Activated CD8-positive, alpha-beta memory T cell treated with anti-CD3 and anti-CD28 coated beads, Interleukin-2, amount 10 ng/mL, durations not matched to agents 7 days and 5 days (primary cell): ENCODE measurements around the gene LMX1B. TPM values are rescaled to one million over a fixed set of nuclear protein-coding genes. Genes with fewer than 3 reads are reported as not detected.

Source experiments
- ATAC-seq: fragments of 150-1000 bp; cut with Tn5 transposase; one replicate; pipeline ENCODE4 v1.10.0; 2021; ENCODE audit warnings: moderate library complexity
- CTCF ChIA-PET: fragments of 350-600 bp; sonication (Branson Sonifier 250); formaldehyde crosslinking; loops from one replicate; lab custom pipeline; 2021; ENCODE audit warnings: antibody characterized with exemption; lab: Charles Lee
- DNase-seq: peaks from one replicate; pipeline ENCODE4 v3.0.0-alpha.2; 2020
- H3K27ac Mint-ChIP-seq: one replicate; pipeline ENCODE4 v1.8.0; 2021; ENCODE audit warnings: mild to moderate bottlenecking, mixed read lengths
- H3K27me3 Mint-ChIP-seq: one replicate; pipeline ENCODE4 v1.8.0; 2021; ENCODE audit warnings: mixed read lengths
- H3K36me3 Mint-ChIP-seq: one replicate; pipeline ENCODE4 v1.8.0; 2021; ENCODE audit warnings: mild to moderate bottlenecking, mixed read lengths
- H3K4me1 Mint-ChIP-seq: one replicate; pipeline ENCODE4 v1.8.0; 2021; ENCODE audit warnings: mixed read lengths
- H3K4me3 Mint-ChIP-seq: one replicate; pipeline ENCODE4 v1.8.0; 2021; ENCODE audit warnings: mild to moderate bottlenecking, moderate library complexity, mixed read lengths
- H3K9me3 Mint-ChIP-seq: one replicate; pipeline ENCODE4 v1.8.0; 2022; ENCODE audit warnings: low read depth, mixed read lengths
- total RNA-seq, 2 experiments: library from RNA; stranded (reverse); gene quantifications; one replicate each; pipeline ENCODE4 v1.2.3, GENCODE V29; 2021

The LMX1B gene
- total RNA-seq, 2 experiments from 2014 or later: not detected

DNA sequence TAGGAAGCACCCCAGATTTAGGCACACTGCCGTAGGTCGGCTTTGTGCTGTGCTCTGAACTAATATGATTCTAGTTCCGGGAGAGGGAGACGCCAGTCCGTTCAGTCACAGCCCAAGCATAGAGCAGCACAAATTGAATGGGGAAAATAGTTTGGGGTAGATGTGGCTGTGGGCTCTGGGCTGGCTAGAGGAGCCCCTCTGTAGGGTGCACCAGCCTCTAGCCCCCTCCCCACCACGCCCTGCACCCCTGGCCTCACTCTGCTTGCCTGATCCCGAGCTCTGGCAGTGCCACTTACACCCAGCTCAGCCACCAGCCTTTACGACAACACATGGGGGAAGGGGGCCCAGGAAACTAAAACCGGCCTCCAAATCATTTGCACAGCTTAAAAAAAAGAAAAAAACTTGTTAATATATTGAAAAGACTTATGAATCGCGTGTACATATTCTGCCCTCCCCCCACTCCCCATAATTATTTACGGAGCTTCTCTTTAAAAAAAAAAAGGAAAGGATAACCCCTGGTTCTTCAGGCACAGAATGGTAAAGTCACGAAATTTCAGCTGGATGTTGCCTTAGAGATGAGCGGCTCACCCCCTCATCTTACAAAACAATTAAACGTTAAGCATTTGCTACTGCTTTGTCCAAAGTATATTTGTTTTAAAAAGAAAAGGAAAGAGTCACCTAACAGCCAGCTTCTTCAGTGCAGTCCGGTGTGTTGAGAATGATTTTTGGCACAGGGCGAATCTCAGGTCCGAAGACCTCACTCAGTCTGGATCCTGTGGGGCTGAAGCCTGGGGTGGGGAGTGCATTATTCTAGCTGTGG is 3.5 kb downstream of the LMX1B start:
- peaks cover 79% of the 10 kb centered on the region for H3K27me3 Mint-ChIP-seq
- H3K9me3 Mint-ChIP-seq: no peaks in the 10 kb centered on the region
- H3K4me1 Mint-ChIP-seq: peaks cover 22% of the 10 kb centered on the region
- H3K27ac Mint-ChIP-seq: no peak overlapping the region
- CTCF ChIA-PET: interaction anchor here (1.5 kb wide), 1 partner anchor 73 kb away, joined by 6 read pairs; no protein-coding TSS in a partner anchor
- ATAC-seq: no peak
- DNase-seq: no peak
- no peak overlapping the region for H3K4me3 Mint-ChIP-seq
- H3K36me3 Mint-ChIP-seq: peaks cover 3% of the 10 kb centered on the region

DNA sequence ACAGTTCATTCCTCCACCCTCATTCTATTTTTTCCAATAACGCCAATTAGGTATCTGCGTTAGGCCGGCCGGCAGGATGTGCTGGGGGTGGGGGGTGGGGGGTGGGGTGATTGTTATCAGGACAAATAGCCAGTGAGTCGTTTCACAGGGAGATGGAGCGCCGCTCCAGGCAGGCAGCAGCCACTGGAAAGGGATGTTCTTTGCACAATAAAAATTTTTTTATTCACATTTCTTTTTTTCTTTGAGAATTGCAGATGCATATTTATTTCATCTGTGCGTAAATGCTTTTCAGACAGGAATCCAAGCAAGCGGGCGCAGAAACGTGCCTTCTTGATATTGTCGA is 4.1 kb downstream of the LMX1B start:
- DNase-seq (no peak), ATAC-seq (no peak)
- no peak overlapping the region for H3K27ac Mint-ChIP-seq
- H3K9me3 Mint-ChIP-seq: no peaks in the 10 kb centered on the region
- H3K36me3 Mint-ChIP-seq: peaks cover 3% of the 10 kb centered on the region
- CTCF ChIA-PET: interaction anchor here (1.5 kb wide), 1 partner anchor 73 kb away, joined by 6 read pairs; no protein-coding TSS in a partner anchor
- H3K4me3 Mint-ChIP-seq: no peak overlapping the region
- peaks cover 22% of the 10 kb centered on the region for H3K4me1 Mint-ChIP-seq
- H3K27me3 Mint-ChIP-seq: peaks cover 83% of the 10 kb centered on the region

DNA sequence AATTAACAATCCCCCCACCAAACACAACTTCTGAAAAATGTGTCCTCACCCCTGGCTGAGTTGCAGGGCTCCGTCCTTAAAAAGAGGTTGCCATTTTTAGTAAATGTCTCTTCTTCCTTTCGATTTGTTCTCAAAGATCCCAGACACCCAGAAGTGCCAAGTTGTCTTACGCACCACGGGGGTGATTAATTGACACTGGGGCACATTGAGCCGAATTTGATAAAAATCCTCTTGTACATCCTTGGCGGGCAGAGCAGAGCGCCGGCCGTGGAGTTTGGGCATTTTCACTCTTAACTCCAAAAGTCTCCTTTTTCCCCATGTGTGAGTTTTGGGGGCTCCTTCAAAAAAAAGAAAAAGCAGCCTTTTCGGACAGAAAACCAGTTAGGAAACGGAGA is 4.5 kb downstream of the LMX1B start:
- Mint-ChIP-seq H3K4me3 (no peak overlapping the region), H3K27ac (no peak overlapping the region), H3K9me3 (no peaks in the 10 kb centered on the region), H3K4me1 (peaks cover 20% of the 10 kb centered on the region), H3K36me3 (peaks cover 3% of the 10 kb centered on the region), H3K27me3 (peaks cover 83% of the 10 kb centered on the region)
- CTCF ChIA-PET: no interaction called here
- DNase-seq (no peak), ATAC-seq (no peak)

DNA sequence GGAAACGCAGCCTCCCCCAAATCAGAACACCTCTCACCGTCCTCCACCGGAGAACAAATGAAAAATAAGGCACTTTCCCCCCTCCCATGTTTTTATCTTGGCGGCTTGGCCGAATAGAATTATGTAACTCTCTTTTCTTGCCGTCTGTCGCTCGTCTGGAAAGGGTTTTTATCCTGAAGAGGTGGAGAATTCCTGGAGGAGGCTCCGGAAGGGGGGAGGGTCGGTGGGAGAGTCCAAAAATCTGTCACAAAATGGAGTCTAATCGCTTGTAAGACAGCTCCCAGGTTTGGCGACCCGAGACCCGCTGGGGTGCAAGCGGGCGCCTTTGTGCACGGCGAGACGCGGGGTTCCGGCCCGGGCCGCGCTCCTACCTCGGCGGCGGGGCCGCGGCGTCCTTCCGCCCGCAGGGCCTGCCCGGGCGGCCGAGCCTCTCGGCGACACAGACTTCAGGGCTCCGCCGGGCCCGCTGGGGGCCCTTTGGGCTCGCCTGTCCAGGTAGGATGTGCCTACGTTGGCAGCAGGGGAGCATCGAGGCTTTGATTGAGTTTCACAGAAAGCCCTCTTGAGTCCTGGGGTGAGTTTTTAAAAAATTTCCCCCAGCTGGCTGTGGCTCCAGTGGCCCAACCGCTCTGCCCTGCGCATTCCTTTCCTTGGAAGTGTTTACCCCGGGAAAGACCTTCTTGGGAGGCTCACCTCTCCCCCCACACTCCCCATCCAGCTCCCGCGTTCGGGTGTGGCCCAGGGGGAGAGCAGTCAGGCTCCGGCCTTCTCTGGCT is 5.0 kb downstream of the LMX1B start:
- ATAC-seq (no peak), DNase-seq (no peak)
- CTCF ChIA-PET: interaction anchor here (1.1 kb wide), 1 partner anchor 17 kb away, joined by 3 read pairs; no protein-coding TSS in a partner anchor
- Mint-ChIP-seq H3K27ac (peak overlapping the region; percentile 5), H3K36me3 (peaks cover 3% of the 10 kb centered on the region), H3K9me3 (no peaks in the 10 kb centered on the region), H3K27me3 (peaks cover 88% of the 10 kb centered on the region), H3K4me3 (no peak overlapping the region), H3K4me1 (peaks cover 20% of the 10 kb centered on the region)

DNA sequence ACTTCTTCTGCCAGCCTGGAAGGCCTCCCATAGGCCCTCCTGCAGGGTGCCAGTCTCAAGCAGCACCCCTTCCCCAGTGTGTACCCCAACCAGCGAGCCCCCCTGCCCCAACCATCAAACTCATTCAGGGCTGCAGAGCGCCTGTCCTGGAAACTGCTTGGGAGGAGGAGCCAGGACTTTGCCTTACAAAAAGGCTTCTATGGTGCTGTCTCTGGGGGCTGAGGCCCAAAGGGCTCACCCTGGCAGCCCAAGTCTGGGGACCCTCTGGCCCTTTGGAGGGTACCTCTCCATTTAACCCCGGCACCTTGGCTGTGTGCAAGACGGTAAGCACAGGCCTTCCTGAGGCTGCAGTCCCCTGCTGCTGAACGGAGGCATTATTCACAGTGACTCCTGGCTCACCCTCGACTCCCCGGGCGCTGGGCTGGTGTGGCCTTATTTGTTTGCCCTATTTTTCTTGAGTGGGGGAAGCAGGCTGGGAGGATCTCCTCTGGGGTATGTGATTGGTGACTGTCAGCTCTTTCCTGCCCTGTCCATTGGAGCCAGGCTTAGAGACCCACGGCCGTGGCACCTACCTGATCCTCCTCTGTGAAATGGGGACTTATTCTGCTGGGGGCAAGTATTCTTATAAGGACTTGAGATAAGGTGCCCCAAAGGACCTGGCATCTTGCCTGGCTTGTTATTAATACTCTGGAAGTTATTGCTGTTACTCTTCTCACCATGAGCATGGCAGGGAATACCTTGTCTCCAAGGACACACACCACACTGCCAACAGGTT is 5.8 kb downstream of the LMX1B start:
- DNase-seq: no peak
- peaks cover 93% of the 10 kb centered on the region for H3K27me3 Mint-ChIP-seq
- no peak for ATAC-seq
- H3K9me3 Mint-ChIP-seq: no peaks in the 10 kb centered on the region
- no peak overlapping the region for H3K4me3 Mint-ChIP-seq
- CTCF ChIA-PET: interaction anchor here (1.1 kb wide), 1 partner anchor 16 kb away, joined by 3 read pairs; no protein-coding TSS in a partner anchor
- H3K36me3 Mint-ChIP-seq: peaks cover 2% of the 10 kb centered on the region
- peaks cover 17% of the 10 kb centered on the region for H3K4me1 Mint-ChIP-seq
- H3K27ac Mint-ChIP-seq: peak overlapping the region; percentile 5

DNA sequence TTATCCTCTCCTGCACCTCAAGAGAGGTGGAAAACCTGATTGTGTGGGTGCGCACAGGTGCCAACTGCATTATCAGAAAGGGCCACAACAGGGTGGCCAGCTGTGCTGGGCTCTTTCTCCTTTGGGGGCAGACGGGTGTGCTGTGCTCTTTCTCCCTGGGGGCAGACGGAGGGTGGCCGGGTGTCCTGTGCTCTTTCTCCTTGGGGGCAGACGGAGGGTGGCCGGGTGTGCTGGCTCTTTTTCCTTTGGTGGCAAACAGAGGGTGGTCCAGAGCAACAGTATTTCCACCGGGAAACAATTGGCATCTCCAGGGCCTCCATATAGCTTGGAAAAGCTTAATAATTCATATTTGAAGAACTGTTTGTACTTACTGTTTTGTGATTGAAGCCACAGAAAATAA is 6.8 kb downstream of the LMX1B start:
- no peaks in the 10 kb centered on the region for H3K9me3 Mint-ChIP-seq
- no peak overlapping the region for H3K27ac Mint-ChIP-seq
- CTCF ChIA-PET: interaction anchor here (1.0 kb wide), 3 partner anchors 19 to 161 kb away, joined by 3 read pairs; no protein-coding TSS in a partner anchor
- H3K4me3 Mint-ChIP-seq: no peak overlapping the region
- ATAC-seq (no peak), DNase-seq (no peak)
- peaks cover 12% of the 10 kb centered on the region for H3K4me1 Mint-ChIP-seq
- no peaks in the 10 kb centered on the region for H3K36me3 Mint-ChIP-seq
- H3K27me3 Mint-ChIP-seq: peaks cover 96% of the 10 kb centered on the region

DNA sequence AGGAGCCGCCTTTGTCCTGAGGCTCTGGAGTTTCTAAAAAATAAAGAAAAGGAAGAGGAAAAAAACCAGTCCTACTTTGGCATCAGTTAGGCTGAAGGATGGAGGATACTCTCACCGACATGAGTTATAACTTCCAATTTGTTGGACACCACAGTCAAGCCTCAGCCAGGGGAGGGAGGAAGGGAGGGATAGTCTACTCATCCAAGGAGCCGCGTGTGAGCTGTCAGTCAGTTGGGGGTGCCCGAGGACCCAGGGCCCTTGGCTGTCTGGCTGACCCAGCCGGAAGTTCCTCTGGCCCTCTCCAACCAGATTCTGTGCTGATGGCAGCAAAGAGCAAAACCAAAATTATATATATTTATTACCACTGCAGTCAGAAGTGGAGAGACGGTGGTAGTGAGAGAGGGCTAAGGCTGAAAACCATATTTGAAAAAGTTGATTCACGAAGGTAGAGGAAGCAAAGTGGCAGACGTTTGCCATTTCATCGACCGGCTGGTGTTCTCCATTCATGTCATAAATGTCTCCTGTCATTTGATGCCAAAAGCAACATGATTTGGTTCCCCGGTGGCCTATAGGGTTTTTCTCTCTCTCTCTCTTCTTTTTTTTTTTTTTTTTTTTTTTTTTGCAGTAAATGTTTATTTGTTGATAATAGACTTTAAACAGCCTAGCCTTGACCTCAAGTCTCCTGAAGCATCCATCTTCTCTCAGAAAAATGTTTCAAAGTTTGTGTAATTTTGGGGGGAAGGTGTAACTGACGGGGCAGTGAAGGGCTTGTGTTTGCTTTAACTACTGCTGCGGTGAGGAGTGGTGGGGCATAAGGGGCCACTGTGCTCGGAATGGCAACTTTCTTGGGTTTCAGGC is 7.6 kb downstream of the LMX1B start:
- H3K27me3 Mint-ChIP-seq: peaks cover 97% of the 10 kb centered on the region
- H3K36me3 Mint-ChIP-seq: no peaks in the 10 kb centered on the region
- peaks cover 15% of the 10 kb centered on the region for H3K4me1 Mint-ChIP-seq
- H3K27ac Mint-ChIP-seq: no peak overlapping the region
- DNase-seq (no peak), ATAC-seq (no peak)
- H3K4me3 Mint-ChIP-seq: no peak overlapping the region
- CTCF ChIA-PET: interaction anchor here (1.0 kb wide), 3 partner anchors 18 to 160 kb away, joined by 3 read pairs; no protein-coding TSS in a partner anchor
- H3K9me3 Mint-ChIP-seq: no peaks in the 10 kb centered on the region

DNA sequence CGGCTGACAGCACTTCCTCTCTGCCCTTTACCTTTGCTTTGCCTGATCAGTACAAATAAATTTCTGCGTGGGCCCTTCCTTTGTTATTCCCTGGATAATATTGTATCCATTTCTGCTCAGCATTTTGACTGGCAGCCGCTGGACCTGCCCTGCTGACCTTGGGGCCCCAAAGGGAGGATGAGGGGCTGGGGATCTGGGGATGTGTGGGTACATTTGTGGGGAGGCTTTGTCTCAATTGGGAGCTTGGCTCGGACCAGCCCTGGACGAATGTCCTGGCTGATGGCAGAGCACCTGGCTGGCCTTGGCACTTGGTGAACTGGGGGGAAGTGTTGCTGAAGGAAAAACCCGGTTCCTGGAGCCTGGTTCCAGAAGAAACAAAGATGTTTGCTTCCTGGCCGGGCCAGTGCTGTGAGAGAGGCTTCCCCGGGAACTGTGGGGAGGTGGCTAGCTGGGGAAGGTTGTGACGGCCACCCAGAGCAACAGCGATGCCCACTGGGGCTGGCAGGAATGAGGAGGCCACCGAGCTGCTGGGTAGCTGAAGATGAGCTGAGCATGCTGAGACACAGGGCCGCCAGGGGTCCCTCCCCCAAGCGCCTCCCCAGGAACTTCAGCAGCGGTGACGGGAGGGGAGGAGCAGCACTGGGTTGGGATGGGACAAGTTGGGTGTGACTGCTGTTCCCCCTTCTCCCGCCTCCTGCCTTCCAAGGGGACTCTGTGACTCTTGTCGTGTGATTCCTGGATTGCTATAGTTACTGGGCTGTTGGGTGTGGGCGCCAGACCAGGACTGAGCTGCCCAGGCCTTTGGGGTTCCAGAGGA is 8.4 kb downstream of the LMX1B start:
- CTCF ChIA-PET: interaction anchor here (0.6 kb wide), 1 partner anchor 751 kb away, joined by 3 read pairs; no protein-coding TSS in a partner anchor
- H3K4me3 Mint-ChIP-seq: no peak overlapping the region
- H3K27me3 Mint-ChIP-seq: peaks cover 95% of the 10 kb centered on the region
- H3K4me1 Mint-ChIP-seq: peaks cover 15% of the 10 kb centered on the region
- no peak overlapping the region for H3K27ac Mint-ChIP-seq
- DNase-seq: no peak
- ATAC-seq: no peak
- no peaks in the 10 kb centered on the region for H3K36me3 Mint-ChIP-seq
- no peaks in the 10 kb centered on the region for H3K9me3 Mint-ChIP-seq

DNA sequence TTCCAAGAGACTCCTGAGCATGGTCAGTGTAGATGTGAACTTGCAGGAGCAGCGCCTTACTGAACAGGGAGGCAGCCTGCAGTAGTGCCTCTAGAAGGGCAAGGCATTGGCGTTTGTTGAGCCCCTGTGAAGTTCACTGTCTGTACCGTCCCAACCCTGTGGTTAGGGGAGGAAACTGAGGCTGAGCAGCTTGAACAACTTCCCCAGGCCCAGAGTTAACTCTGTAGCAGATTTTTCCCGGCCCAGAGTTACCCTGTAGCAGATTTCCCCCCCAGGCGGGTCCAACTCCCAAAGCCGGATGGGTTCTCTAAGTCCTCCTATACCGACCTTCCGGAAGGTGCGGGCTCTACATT is 9.6 kb downstream of the LMX1B start:
- Mint-ChIP-seq H3K27ac (no peak overlapping the region), H3K9me3 (no peaks in the 10 kb centered on the region), H3K36me3 (no peaks in the 10 kb centered on the region), H3K27me3 (peaks cover 97% of the 10 kb centered on the region), H3K4me3 (no peak overlapping the region), H3K4me1 (peaks cover 12% of the 10 kb centered on the region)
- CTCF ChIA-PET: no interaction called here
- ATAC-seq: no peak
- DNase-seq: no peak

DNA sequence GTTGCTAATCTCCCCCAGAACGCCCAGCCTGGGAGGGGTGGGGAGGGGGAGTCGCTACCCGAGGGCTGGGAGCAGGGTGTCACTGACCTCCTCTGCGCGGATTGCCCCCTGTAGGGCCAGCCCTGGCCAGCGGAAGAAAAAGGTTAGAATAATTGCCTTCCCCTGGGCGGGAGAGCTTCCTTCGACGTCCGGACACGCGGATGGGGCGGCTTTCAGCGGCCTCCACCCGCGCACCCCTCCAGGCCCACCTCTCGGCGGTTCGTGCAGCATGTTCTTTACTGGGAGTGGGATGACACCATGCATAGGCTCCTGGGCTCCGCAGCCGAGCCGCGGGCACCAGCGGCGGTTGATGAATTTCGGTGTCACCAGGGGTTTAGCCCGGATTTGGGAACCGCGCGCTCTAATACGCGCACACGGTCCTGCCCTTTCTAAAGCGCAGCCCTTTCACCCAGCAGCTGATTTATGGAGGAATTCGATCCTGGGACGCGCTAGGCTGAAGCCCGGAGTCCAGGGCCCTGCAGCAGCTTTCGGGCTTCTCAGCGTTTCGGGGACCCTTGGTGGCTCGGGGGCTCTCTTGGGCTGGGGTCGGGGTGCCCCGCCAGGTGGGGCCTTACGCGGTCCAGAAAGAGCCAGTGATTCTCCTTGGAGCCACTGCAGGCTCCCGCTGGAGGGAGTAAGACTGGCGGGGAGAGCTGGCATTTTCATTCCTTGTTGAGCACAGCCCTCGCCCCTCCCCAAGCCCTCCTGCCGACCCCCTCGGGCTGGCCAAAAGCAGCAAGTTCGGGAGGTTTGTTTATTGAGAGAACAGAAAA is 10.1 kb downstream of the LMX1B start:
- DNase-seq (no peak), ATAC-seq (no peak)
- H3K27ac Mint-ChIP-seq: no peak overlapping the region
- peaks cover 98% of the 10 kb centered on the region for H3K27me3 Mint-ChIP-seq
- CTCF ChIA-PET: no interaction called here
- H3K4me3 Mint-ChIP-seq: no peak overlapping the region
- H3K4me1 Mint-ChIP-seq: peaks cover 9% of the 10 kb centered on the region
- no peaks in the 10 kb centered on the region for H3K9me3 Mint-ChIP-seq
- H3K36me3 Mint-ChIP-seq: no peaks in the 10 kb centered on the region

DNA sequence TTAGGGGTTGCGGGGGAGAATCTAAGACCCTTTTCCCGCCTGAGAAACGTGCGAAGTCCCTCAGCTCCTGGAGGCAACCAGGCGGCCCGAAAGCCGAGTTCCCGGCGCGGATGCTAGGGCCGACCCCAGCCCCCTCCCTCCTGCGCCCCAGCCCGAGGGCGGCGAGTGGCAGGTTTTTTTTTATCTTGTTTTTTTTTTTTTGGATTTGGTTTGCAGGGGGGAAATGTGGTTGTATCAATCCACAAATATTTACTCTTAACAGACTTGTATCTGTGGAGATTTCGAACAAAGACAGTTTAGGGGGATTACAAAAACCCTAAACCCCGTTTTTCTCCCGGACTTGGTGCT is 10.7 kb downstream of the LMX1B start:
- H3K4me1 Mint-ChIP-seq: peaks cover 9% of the 10 kb centered on the region
- peaks cover 99% of the 10 kb centered on the region for H3K27me3 Mint-ChIP-seq
- H3K4me3 Mint-ChIP-seq: no peak overlapping the region
- ATAC-seq (no peak), DNase-seq (no peak)
- no peaks in the 10 kb centered on the region for H3K9me3 Mint-ChIP-seq
- CTCF ChIA-PET: no interaction called here
- H3K36me3 Mint-ChIP-seq: no peaks in the 10 kb centered on the region
- no peak overlapping the region for H3K27ac Mint-ChIP-seq
